Activated naive CD8-positive, alpha-beta T cell treated with anti-CD3 and anti-CD28 coated beads, Interleukin-2, amount 50 U/mL, for 24 hours (primary cell): ENCODE data around the gene MN1.

ENCODE experiments used
- ATAC-seq: fragments of 150-1000 bp; cut with Tn5 transposase; one replicate; pipeline ENCODE4 v1.10.0; 2021
- DNase-seq: peaks from one replicate; pipeline ENCODE4 v3.0.0; 2021
- H3K27ac Mint-ChIP-seq: one replicate; pipeline ENCODE4 v1.8.0; 2021; ENCODE audit warnings: mild to moderate bottlenecking, mixed read lengths
- H3K27me3 Mint-ChIP-seq: one replicate; pipeline ENCODE4 v1.8.0; 2021; ENCODE audit warnings: mixed read lengths
- H3K36me3 Mint-ChIP-seq: one replicate; pipeline ENCODE4 v1.8.0; 2021; ENCODE audit warnings: low read depth, mixed read lengths
- H3K4me1 Mint-ChIP-seq: one replicate; pipeline ENCODE4 v1.8.0; 2021; ENCODE audit warnings: mixed read lengths
- H3K4me3 Mint-ChIP-seq: one replicate; pipeline ENCODE4 v1.8.0; 2021; ENCODE audit warnings: mild to moderate bottlenecking, moderate library complexity, mixed read lengths
- H3K9me3 Mint-ChIP-seq: one replicate; pipeline ENCODE4 v1.8.0; 2021; ENCODE audit warnings: mixed read lengths

MN1 gene

DNA sequence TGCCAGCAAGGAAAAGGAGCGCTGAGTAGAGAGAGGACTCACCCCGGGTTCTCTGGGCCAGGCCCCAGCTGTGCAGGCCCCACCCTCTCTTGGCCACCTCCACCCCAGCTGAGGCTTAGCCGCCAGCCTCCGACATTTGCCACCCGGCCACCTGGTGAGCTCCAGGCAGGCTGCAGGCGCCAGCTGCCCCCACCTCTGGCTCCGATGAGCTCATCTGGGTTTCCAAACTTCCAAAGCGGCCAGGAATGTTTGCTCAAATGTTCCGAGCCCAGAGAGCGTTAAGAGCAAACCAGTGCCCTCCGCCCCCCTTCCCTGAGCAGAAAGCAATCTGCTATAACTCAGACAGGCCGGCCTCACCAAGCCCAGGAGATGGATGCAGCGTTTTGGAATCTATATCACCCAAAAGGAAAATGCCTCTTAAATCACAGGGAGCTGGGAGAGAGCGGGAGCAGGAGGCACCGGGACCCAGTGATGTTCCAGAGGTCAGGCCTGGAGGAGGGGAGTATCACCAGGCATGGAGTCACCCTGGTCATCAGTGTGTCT lies 9.1 kb upstream of the MN1 start:
- Mint-ChIP-seq H3K4me3 (no peak overlapping the region), H3K27ac (no peak overlapping the region), H3K36me3 (no peaks in the 10 kb centered on the region), H3K9me3 (no peaks in the 10 kb centered on the region), H3K4me1 (no peaks in the 10 kb centered on the region), H3K27me3 (peaks cover 7% of the 10 kb centered on the region)
- DNase-seq (no peak), ATAC-seq (no peak)

DNA sequence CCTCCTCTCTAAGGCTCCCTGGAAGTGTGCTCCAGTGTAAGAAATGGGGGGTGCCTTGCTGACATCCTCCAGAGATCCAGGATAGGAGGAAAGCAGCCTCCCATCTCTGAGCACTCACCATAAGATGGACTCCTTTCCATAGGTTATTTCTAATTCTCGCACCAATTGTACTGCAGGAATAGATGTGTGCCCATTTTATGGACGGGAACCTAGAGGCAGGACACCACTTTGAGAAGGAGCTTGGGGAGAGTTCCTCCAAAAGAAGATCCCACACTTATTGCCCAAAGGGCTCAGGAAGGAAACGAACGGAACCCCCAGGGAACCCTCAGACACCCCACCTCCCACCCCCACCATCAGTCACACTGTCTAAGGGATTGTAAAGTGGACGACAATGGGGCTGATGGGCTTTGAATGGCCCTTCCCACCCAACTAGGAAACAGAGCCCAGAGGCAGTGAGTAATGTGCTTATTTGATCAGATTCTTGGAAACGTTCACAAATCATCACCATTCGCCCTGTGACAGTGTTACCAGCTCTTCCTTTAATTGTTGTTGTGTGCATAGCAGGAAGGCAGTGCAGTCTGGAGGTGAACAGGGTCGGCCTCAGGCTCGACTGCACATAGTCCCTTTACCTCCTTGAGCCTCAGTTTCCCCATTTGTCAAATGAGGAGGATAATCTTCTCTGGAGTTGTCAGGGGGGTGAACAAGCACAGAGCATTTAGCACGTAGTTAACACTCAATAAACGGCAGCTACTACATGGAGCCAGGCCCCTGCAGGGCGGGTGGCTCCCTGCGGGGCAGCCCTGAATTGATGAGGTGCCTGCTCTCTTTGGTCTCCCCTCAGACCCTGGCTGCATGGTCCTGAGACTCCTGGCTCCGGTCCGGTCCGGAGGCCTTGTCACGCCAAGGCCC lies 8.4 kb upstream of the MN1 start:
- ATAC-seq (no peak), DNase-seq (no peak)
- H3K4me3 Mint-ChIP-seq, result no peak overlapping the region
- peaks cover 14% of the 10 kb centered on the region for H3K27me3 Mint-ChIP-seq
- no peaks in the 10 kb centered on the region for H3K9me3 Mint-ChIP-seq
- no peaks in the 10 kb centered on the region for H3K36me3 Mint-ChIP-seq
- H3K27ac Mint-ChIP-seq, result no peak overlapping the region
- peaks cover 2% of the 10 kb centered on the region for H3K4me1 Mint-ChIP-seq

- Mint-ChIP-seq H3K27ac (no peak overlapping the region), H3K4me1 (peaks cover 3% of the 10 kb centered on the region), H3K4me3 (no peak overlapping the region), H3K36me3 (no peaks in the 10 kb centered on the region), H3K27me3 (peaks cover 21% of the 10 kb centered on the region), H3K9me3 (no peaks in the 10 kb centered on the region)
- ATAC-seq (no peak), DNase-seq (no peak)
These were observed 7.7 kb upstream of the MN1 start for GRCh38 chr22:27809226-27809603.

- no peak for ATAC-seq
- Mint-ChIP-seq H3K27ac (no peak overlapping the region), H3K9me3 (no peaks in the 10 kb centered on the region), H3K4me1 (peaks cover 3% of the 10 kb centered on the region), H3K4me3 (no peak overlapping the region), H3K36me3 (no peaks in the 10 kb centered on the region), H3K27me3 (peaks cover 23% of the 10 kb centered on the region)
- DNase-seq, result no peak
These were observed 7.1 kb upstream of the MN1 start for GRCh38 chr22:27808451-27809225.

DNA sequence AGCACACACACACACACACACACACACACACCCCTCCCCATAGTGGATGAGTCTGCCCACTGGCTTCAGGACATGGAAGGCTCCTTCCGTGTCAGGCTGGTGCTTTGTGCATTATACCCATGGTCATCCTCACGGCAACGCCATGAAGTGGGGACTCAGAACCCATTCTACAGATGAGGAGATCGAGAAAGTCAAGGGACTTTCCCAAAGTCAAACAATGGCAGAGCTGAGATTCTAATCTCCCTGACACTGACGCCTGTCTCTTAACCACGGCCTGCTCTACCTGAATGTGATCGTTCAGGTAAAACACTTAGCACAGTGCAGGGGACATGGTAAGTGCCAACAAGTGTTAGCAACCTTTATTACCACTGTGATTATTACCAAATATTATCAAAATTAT lies 4.3 kb upstream of the MN1 start:
- no peak overlapping the region for H3K27ac Mint-ChIP-seq
- DNase-seq (no peak), ATAC-seq (no peak)
- H3K4me3 Mint-ChIP-seq, result no peak overlapping the region
- peaks cover 11% of the 10 kb centered on the region for H3K4me1 Mint-ChIP-seq
- H3K9me3 Mint-ChIP-seq, result no peaks in the 10 kb centered on the region
- peaks cover 32% of the 10 kb centered on the region for H3K27me3 Mint-ChIP-seq
- no peaks in the 10 kb centered on the region for H3K36me3 Mint-ChIP-seq

- Mint-ChIP-seq H3K27me3 (peaks cover 32% of the 10 kb centered on the region), H3K9me3 (no peaks in the 10 kb centered on the region), H3K27ac (no peak overlapping the region), H3K4me1 (peaks cover 11% of the 10 kb centered on the region), H3K36me3 (no peaks in the 10 kb centered on the region), H3K4me3 (no peak overlapping the region)
- ATAC-seq, result peak; percentile 45
- peak; percentile 53 for DNase-seq
These were observed 3.1 kb upstream of the MN1 start for GRCh38 chr22:27804470-27805297.

GRCh38 chr22:27803841-27804415 lies 2.4 kb upstream of the MN1 start:
- no peak for DNase-seq
- no peaks in the 10 kb centered on the region for H3K36me3 Mint-ChIP-seq
- ATAC-seq, result no peak
- no peak overlapping the region for H3K4me3 Mint-ChIP-seq
- peaks cover 11% of the 10 kb centered on the region for H3K4me1 Mint-ChIP-seq
- H3K27ac Mint-ChIP-seq, result no peak overlapping the region
- H3K27me3 Mint-ChIP-seq, result peaks cover 31% of the 10 kb centered on the region
- no peaks in the 10 kb centered on the region for H3K9me3 Mint-ChIP-seq

DNA sequence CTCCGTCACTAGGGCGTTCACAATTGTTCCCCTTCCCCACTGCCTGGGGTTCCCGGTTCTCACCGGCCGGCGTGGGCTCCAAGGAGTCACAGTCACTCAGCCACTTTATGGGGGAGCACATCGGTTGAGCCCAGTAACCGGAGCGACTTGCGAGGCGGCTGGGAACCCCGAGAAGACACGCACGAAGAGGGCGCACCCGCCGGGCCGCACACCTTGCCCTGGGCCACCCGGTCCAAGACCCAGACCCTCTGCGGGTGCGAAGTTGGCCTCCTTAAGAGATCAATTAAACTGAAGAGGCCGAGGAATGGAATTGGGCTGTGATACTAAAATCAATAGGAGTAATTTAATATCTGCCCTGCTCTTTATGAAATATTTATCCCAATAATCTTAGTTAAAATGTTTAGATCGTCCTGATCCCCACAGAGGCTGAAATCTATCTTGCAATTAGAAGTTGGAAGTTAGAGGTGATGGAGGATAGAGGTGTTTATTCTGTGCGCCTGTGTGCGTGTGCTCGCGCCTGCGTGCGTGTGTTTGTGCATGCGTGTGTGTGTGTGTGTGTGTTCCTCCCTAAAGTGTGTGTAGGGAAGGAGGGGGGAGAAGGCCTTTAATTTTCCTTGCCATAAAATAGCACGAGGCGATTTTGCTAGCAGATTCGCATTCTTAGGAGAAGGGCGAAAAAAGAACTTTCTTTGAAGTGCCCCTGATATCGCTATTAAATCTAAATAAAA lies 954 bp upstream of the MN1 start:
- Mint-ChIP-seq H3K4me3 (peak overlapping the region; percentile 72), H3K9me3 (no peaks in the 10 kb centered on the region), H3K4me1 (peaks cover 11% of the 10 kb centered on the region), H3K27me3 (peaks cover 28% of the 10 kb centered on the region), H3K36me3 (no peaks in the 10 kb centered on the region), H3K27ac (no peak overlapping the region)
- DNase-seq, result no peak
- ATAC-seq, result peak; percentile 3

- H3K27me3 Mint-ChIP-seq, result peaks cover 28% of the 10 kb centered on the region
- H3K9me3 Mint-ChIP-seq, result no peaks in the 10 kb centered on the region
- no peak overlapping the region for H3K27ac Mint-ChIP-seq
- H3K4me3 Mint-ChIP-seq, result peak overlapping the region; percentile 72
- DNase-seq (peak; percentile 31), ATAC-seq (no peak)
- no peaks in the 10 kb centered on the region for H3K36me3 Mint-ChIP-seq
- H3K4me1 Mint-ChIP-seq, result peaks cover 11% of the 10 kb centered on the region
These were observed 347 bp downstream of the MN1 start for GRCh38 chr22:27801202-27801615.

- DNase-seq, result no peak
- H3K4me1 Mint-ChIP-seq, result peaks cover 11% of the 10 kb centered on the region
- peaks cover 25% of the 10 kb centered on the region for H3K27me3 Mint-ChIP-seq
- H3K27ac Mint-ChIP-seq, result no peak overlapping the region
- no peaks in the 10 kb centered on the region for H3K36me3 Mint-ChIP-seq
- ATAC-seq, result no peak
- no peak overlapping the region for H3K4me3 Mint-ChIP-seq
- H3K9me3 Mint-ChIP-seq, result no peaks in the 10 kb centered on the region
These were observed 1.0 kb downstream of the MN1 start for GRCh38 chr22:27800250-27801201.

GRCh38 chr22:27799827-27800249 lies 1.7 kb downstream of the MN1 start:
- no peak for ATAC-seq
- Mint-ChIP-seq H3K36me3 (no peaks in the 10 kb centered on the region), H3K27me3 (peaks cover 19% of the 10 kb centered on the region), H3K9me3 (no peaks in the 10 kb centered on the region), H3K4me3 (no peak overlapping the region), H3K27ac (no peak overlapping the region), H3K4me1 (peaks cover 9% of the 10 kb centered on the region)
- no peak for DNase-seq

- Mint-ChIP-seq H3K36me3 (no peaks in the 10 kb centered on the region), H3K9me3 (no peaks in the 10 kb centered on the region), H3K4me1 (peaks cover 8% of the 10 kb centered on the region)
These were observed 2.3 kb downstream of the MN1 start for GRCh38 chr22:27799015-27799826.

More at GRCh38 chr22:27799015-27799826, 2.3 kb downstream of the MN1 start:
- ATAC-seq, result no peak
- Mint-ChIP-seq H3K4me3 (no peak overlapping the region), H3K27ac (no peak overlapping the region), H3K27me3 (peaks cover 13% of the 10 kb centered on the region)
- no peak for DNase-seq
